Measurements from ENCODE around the gene DDR2. TPM values are rescaled to one million over a fixed set of nuclear protein-coding genes. Genes with fewer than 3 reads are reported as not detected.

Gene DDR2
- total and polyA plus RNA-seq, 2 of the 4 experiments (the other 2 are of a cell fraction), result 66.1 to 245 TPM

GRCh38 chr1:162835157-162835899 is 203.1 kb downstream of the DDR2 start (continued):
- TF ChIP-seq CHD1 (IDR thresholded peaks at IDR 0.05; ENCODE audit: low read depth, low read length), result no peak

Small RNAs within 50 kb of the gene (microRNA-seq; reads per million reads assigned to microRNA genes)
- gene RN7SL861P (ENCODE audit: insufficient read depth, insufficient read length), result not detected

Small RNAs within 50 kb of the gene (small RNA-seq; reads per million reads assigned to genes)
- gene RN7SL861P, result 0 to 0.08 (median 0) reads per million in 5 experiments

Other genes with a start within 250 kb of the DDR2 start
- 0.18 TPM in 1 of 2 replicates, not detected in the other for gene SH2D1B, start 220.3 kb upstream of the DDR2 start, total RNA-seq (2012; rRNA removed)
- 0.03 TPM in 2 replicates for gene SH2D1B, start 220.3 kb upstream of the DDR2 start, polyA plus RNA-seq (2012; rRNA removed)
- 57.9 and 124 TPM in 2 replicates for gene UHMK1, start 134.6 kb upstream of the DDR2 start, total RNA-seq (2012; rRNA removed)
- gene UHMK1, start 134.6 kb upstream of the DDR2 start, polyA plus RNA-seq (2012; rRNA removed), result 10.2 and 15.6 TPM in 2 replicates
- gene UAP1, start 70.7 kb upstream of the DDR2 start, total RNA-seq (2012; rRNA removed), result 196 and 255 TPM in 2 replicates
- 77.9 and 93.4 TPM in 2 replicates for gene UAP1, start 70.7 kb upstream of the DDR2 start, polyA plus RNA-seq (2012; rRNA removed)
- 11.7 and 17.7 TPM in 2 replicates for gene HSD17B7, start 158.2 kb downstream of the DDR2 start, total RNA-seq (2012; rRNA removed)
- 10.6 and 11.1 TPM in 2 replicates for gene HSD17B7, start 158.2 kb downstream of the DDR2 start, polyA plus RNA-seq (2012; rRNA removed)
- gene CCDC190, start 228.7 kb downstream of the DDR2 start, total RNA-seq (2012; rRNA removed), result 0.28 and 0.36 TPM in 2 replicates
- gene CCDC190, start 228.7 kb downstream of the DDR2 start, polyA plus RNA-seq (2012; rRNA removed), result 0.10 and 0.37 TPM in 2 replicates

All from IMR-90 (cell line).